Smooth muscle cell of bladder (primary cell): Measurements from ENCODE around the gene ARSG. TPM values are rescaled to one million over a fixed set of nuclear protein-coding genes. Genes with fewer than 3 reads are reported as not detected.

ENCODE experiments used
- total RNA-seq: library from RNA; depleted of rRNA; stranded (reverse); fragments of >200 nt; gene quantifications from 2 replicates; pipeline ENCODE4 v1.2.3, GENCODE V29; 2014

The ARSG gene
- 1.6 and 2.6 TPM in 2 replicates for total RNA-seq

DNA sequence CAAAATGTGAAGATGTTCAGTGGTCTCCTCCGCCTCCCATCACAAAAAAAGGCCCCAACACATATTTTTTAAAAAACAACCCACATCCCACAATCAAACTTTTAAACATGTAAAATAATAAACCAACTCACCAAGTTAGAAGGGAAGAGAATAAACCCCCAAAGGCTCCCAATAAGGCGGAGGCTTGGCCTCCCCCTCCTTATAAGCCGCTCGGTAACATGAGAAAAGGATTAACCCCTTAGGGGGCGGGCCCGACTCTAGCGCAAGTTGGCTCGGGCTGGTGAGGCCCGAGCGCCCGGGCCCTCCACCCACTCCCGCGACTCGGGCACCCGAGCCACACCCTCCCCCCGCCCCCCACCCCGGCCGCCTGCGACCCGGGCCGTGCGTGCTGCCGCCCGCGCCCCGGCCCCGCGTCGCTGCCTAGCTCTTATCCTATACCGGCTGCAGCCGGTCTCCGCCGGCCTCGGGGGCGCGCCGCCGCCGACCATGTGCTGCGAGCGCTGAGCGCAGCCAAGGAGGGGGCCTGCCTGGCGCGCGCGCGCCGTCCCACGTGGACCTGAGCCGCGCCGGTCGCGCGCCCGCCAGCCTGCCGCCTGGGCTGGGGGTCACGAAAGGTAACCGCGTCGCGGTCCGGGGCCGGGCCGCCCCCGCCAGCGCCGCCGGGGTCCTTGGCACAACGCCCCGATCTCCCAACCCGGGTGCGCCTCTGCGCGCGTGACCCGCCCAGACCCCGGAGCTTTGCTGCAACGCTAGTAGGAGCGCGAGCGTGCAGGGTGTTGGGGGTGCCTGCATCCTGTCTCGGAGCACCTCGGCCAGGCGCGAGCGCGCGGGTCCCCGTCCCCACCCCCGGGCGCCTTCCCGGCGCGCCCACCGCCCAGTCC lies at the start of gene ARSG, which contains the start of gene SLC16A6:
Gene ARSG (plus strand): TSS at position 541 of the 881 bp plus-strand sequence. CDS start 15,999 bp downstream, outside the sequence.
Gene SLC16A6 (minus strand): TSS at position 173 of the 881 bp plus-strand sequence. CDS start 12,807 bp downstream, outside the sequence.

DNA sequence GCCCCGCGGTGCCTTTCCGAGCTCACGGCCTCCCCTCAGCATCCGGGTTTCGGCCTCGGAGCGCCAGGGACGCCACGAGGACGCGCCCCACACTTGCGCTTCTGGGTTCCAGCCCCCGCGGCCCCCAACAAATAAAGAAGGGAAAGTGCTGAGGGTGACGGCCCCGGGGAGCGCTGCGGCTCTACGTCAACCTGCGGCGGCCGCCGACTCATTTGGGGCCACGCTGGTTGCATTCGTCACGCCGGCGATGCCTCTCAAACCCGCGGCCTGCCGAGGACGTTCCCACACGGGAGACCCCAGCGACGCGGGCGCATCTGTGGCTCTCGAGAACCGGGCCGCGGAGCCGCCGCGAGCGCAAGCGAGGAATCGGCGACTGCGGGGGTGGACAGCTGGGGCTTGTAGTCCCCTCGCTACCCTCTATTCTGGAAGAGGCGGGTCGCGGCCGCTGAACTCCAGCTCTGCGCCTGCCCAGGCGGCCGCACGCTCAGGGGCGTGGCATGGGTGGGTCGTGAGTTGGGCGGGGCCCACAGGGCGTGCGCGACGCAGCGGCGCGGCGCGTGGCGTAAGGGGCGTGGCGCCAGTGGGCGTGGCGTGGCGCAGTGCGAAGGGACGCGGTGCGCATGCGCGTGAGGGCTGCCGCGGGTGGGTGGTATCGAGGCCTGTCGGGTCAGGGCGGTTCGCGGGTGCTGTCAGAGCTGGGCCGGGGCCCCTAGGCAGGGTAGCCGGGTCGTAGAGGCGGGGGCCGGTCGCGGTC lies 43.7 kb upstream of the ARSG start, which contains the start of gene AMZ2:
Gene AMZ2 (plus strand): TSS at position 599 of the 754 bp plus-strand sequence. CDS start 2,145 bp downstream, outside the sequence.

DNA sequence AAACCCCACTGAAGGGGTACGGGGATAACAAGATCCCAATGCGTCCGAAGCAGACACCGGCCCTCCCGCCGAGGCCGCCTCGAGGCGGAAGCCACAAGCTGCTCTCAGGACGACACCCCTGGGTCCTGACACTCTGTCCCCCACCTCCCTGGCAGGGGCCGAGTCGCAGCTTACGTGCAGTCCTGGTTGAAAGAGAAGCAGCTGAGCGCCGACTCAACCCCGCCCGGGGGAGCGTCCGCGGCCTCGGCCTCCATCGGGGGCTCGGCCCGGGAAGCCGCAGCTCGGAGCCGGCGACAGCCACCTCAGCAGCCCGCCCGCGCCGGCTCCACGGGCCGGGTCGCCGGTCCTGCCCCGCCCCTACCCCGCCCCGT lies 165.9 kb downstream of the ARSG start, which contains the start of gene WIPI1:
Gene WIPI1 (minus strand): TSS at position 329 of the 371 bp plus-strand sequence. CDS start 75 bp downstream, at position 254.

Other genes with a start within 250 kb of the ARSG start
- 91.7 and 97.2 TPM in 2 replicates for gene AMZ2, start 43.5 kb upstream of the ARSG start, total RNA-seq
- 0.18 and 1.00 TPM in 2 replicates for gene SLC16A6, start 368 bp upstream of the ARSG start, total RNA-seq
- 327 and 332 TPM in 2 replicates for gene WIPI1, start 166.0 kb downstream of the ARSG start, total RNA-seq
- gene PRKAR1A, start 220.9 kb downstream of the ARSG start, total RNA-seq: 284 and 307 TPM in 2 replicates